ENCODE measurements around the gene ANKRA2. TPM values are rescaled to one million over a fixed set of nuclear protein-coding genes. Genes with fewer than 3 reads are reported as not detected.

The ANKRA2 gene
- total RNA-seq, 1 donor from 2014 or later: 19.2 TPM

- peaks cover 13% of the 10 kb centered on the region for H3K9me3 Mint-ChIP-seq (ENCODE audit: low read depth)
- H3K4me1 Mint-ChIP-seq (ENCODE audit: low read depth): peaks cover 10% of the 10 kb centered on the region
- H3K36me3 Mint-ChIP-seq (ENCODE audit: low read depth): peaks cover 6% of the 10 kb centered on the region
- no peak overlapping the region for H3K27ac Mint-ChIP-seq (ENCODE audit: unreplicated experiment)
- DNase-seq (ENCODE audit: low spot score): no peak
- H3K27me3 Mint-ChIP-seq (ENCODE audit: low read depth): no peaks in the 10 kb centered on the region
- no peak overlapping the region for H3K4me3 Mint-ChIP-seq (ENCODE audit: unreplicated experiment)
- no peak for TF ChIP-seq CTCF (IDR thresholded peaks at IDR 0.05)
Observed at GRCh38 chr5:73534971-73535370, 30.5 kb downstream of the ANKRA2 start.

GRCh38 chr5:73534011-73534644 lies 31.3 kb downstream of the ANKRA2 start:
- peaks cover 6% of the 10 kb centered on the region for H3K36me3 Mint-ChIP-seq (ENCODE audit: low read depth)
- no peak overlapping the region for H3K27ac Mint-ChIP-seq (ENCODE audit: unreplicated experiment)
- H3K27me3 Mint-ChIP-seq (ENCODE audit: low read depth): no peaks in the 10 kb centered on the region
- DNase-seq (ENCODE audit: low spot score): no peak
- peaks cover 13% of the 10 kb centered on the region for H3K9me3 Mint-ChIP-seq (ENCODE audit: low read depth)
- peaks cover 11% of the 10 kb centered on the region for H3K4me1 Mint-ChIP-seq (ENCODE audit: low read depth)
- no peak overlapping the region for H3K4me3 Mint-ChIP-seq (ENCODE audit: unreplicated experiment)
- TF ChIP-seq CTCF (IDR thresholded peaks at IDR 0.05): no peak

GRCh38 chr5:73532195-73532594 lies 33.2 kb downstream of the ANKRA2 start:
- peaks cover 6% of the 10 kb centered on the region for H3K36me3 Mint-ChIP-seq (ENCODE audit: low read depth)
- H3K4me3 Mint-ChIP-seq (ENCODE audit: unreplicated experiment): no peak overlapping the region
- DNase-seq (ENCODE audit: low spot score): no peak
- H3K27ac Mint-ChIP-seq (ENCODE audit: unreplicated experiment): no peak overlapping the region
- no peak for TF ChIP-seq CTCF (IDR thresholded peaks at IDR 0.05)
- H3K4me1 Mint-ChIP-seq (ENCODE audit: low read depth): peaks cover 9% of the 10 kb centered on the region
- peaks cover 13% of the 10 kb centered on the region for H3K9me3 Mint-ChIP-seq (ENCODE audit: low read depth)
- H3K27me3 Mint-ChIP-seq (ENCODE audit: low read depth): no peaks in the 10 kb centered on the region

GRCh38 chr5:73531356-73531755 lies 34.1 kb downstream of the ANKRA2 start:
- Mint-ChIP-seq H3K36me3 (ENCODE audit: low read depth) (peaks cover 6% of the 10 kb centered on the region), H3K4me1 (ENCODE audit: low read depth) (peaks cover 5% of the 10 kb centered on the region), H3K27me3 (ENCODE audit: low read depth) (no peaks in the 10 kb centered on the region), H3K4me3 (ENCODE audit: unreplicated experiment) (no peak overlapping the region), H3K27ac (ENCODE audit: unreplicated experiment) (no peak overlapping the region), H3K9me3 (ENCODE audit: low read depth) (peaks cover 13% of the 10 kb centered on the region)
- no peak for DNase-seq (ENCODE audit: low spot score)
- no peak for TF ChIP-seq CTCF (IDR thresholded peaks at IDR 0.05)

- H3K4me1 Mint-ChIP-seq (ENCODE audit: low read depth): peaks cover 21% of the 10 kb centered on the region
- H3K27me3 Mint-ChIP-seq (ENCODE audit: low read depth): no peaks in the 10 kb centered on the region
- no peak for TF ChIP-seq CTCF (IDR thresholded peaks at IDR 0.05)
- H3K36me3 Mint-ChIP-seq (ENCODE audit: low read depth): peaks cover under 1% of the 10 kb centered on the region
- no peak for DNase-seq (ENCODE audit: low spot score)
- H3K27ac Mint-ChIP-seq (ENCODE audit: unreplicated experiment): no peak overlapping the region
- H3K4me3 Mint-ChIP-seq (ENCODE audit: unreplicated experiment): no peak overlapping the region
- H3K9me3 Mint-ChIP-seq (ENCODE audit: low read depth): peaks cover 6% of the 10 kb centered on the region
Observed at GRCh38 chr5:73529081-73529480, 36.4 kb downstream of the ANKRA2 start.
